ENCODE measurements around the gene PRSS33. TPM values are rescaled to one million over a fixed set of nuclear protein-coding genes. Genes with fewer than 3 reads are reported as not detected.

The PRSS33 gene
- total RNA-seq: not detected

- peaks cover 0 to 14% (median 8%) of the 10 kb centered on the region in 4 donors for H3K4me1 ChIP-seq
- TF ChIP-seq POLR2A (IDR thresholded peaks at IDR 0.05): no peak
- TF ChIP-seq EP300 (IDR thresholded peaks at IDR 0.05): no peak
- no peak for TF ChIP-seq CTCF (IDR thresholded peaks at IDR 0.05)
- H3K36me3 ChIP-seq: no peaks in the 10 kb centered on the region
- H3K27me3 ChIP-seq: peaks cover 0 to 72% of the 10 kb centered on the region in 2 donors
- 13 to 14% methylated on average over 10 of the region's 10 CpGs for WGBS, 2 donors
- no peak within 1 kb of the TSS for H3K4me3 ChIP-seq
- DNase-seq (ENCODE audit: low spot score in 2 of 2): no peak
- no peak within 1 kb of the TSS for H3K27ac ChIP-seq
- no peaks in the 10 kb centered on the region for H3K9me3 ChIP-seq
Observed at GRCh38 chr16:2787406-2787805, at the start of gene PRSS33. TSS of gene PRSS33 (minus strand) at chr16:2787560. CDS start at chr16:2786547, 1,013 bp downstream.

GRCh38 chr16:2836646-2837508, 49.5 kb upstream of the PRSS33 start:
- no peak for TF ChIP-seq POLR2A (IDR thresholded peaks at IDR 0.05)
- no peak for TF ChIP-seq CTCF (IDR thresholded peaks at IDR 0.05)
- TF ChIP-seq EP300 (IDR thresholded peaks at IDR 0.05): no peak
- H3K4me1 ChIP-seq: peaks cover 0 to 7% (median under 1%) of the 10 kb centered on the region in 4 donors
- H3K27me3 ChIP-seq: peaks cover 0 to 57% of the 10 kb centered on the region in 2 donors
- no peak overlapping the region for H3K27ac ChIP-seq
- 49 to 58% methylated on average over 13 of the region's 13 CpGs for WGBS, 2 donors
- no peak for DNase-seq (ENCODE audit: low spot score in 2 of 2)
- H3K36me3 ChIP-seq: no peaks in the 10 kb centered on the region
- H3K4me3 ChIP-seq: no peak overlapping the region
- H3K9me3 ChIP-seq: no peaks in the 10 kb centered on the region

- H3K4me3 ChIP-seq: no peak overlapping the region
- no peaks in the 10 kb centered on the region for H3K36me3 ChIP-seq
- no peak for DNase-seq (ENCODE audit: low spot score in 2 of 2)
- 53 to 58% methylated on average over 22 of the region's 22 CpGs for WGBS, 2 donors
- no peak for TF ChIP-seq POLR2A (IDR thresholded peaks at IDR 0.05)
- TF ChIP-seq EP300 (IDR thresholded peaks at IDR 0.05): no peak
- TF ChIP-seq CTCF (IDR thresholded peaks at IDR 0.05): no peak
- no peak overlapping the region for H3K27ac ChIP-seq
- peaks cover 0 to 4% (median 0%) of the 10 kb centered on the region in 4 donors for H3K4me1 ChIP-seq
- peaks cover 0 to 60% of the 10 kb centered on the region in 2 donors for H3K27me3 ChIP-seq
- no peaks in the 10 kb centered on the region for H3K9me3 ChIP-seq
Observed at GRCh38 chr16:2835638-2836493, 48.5 kb upstream of the PRSS33 start.

GRCh38 chr16:2834968-2835367, 47.6 kb upstream of the PRSS33 start:
- TF ChIP-seq POLR2A (IDR thresholded peaks at IDR 0.05): no peak
- no peak for TF ChIP-seq EP300 (IDR thresholded peaks at IDR 0.05)
- no peak for TF ChIP-seq CTCF (IDR thresholded peaks at IDR 0.05)
- no peak for DNase-seq (ENCODE audit: low spot score in 2 of 2)
- H3K27me3 ChIP-seq: peaks cover 0 to 65% of the 10 kb centered on the region in 2 donors
- no peaks in the 10 kb centered on the region for H3K9me3 ChIP-seq
- WGBS, 2 donors: 82 to 83% methylated on average over 3 of the region's 3 CpGs
- peaks cover 0 to 4% (median 0%) of the 10 kb centered on the region in 4 donors for H3K4me1 ChIP-seq
- no peak overlapping the region for H3K4me3 ChIP-seq
- H3K36me3 ChIP-seq: no peaks in the 10 kb centered on the region
- no peak overlapping the region for H3K27ac ChIP-seq
